Measurements from ENCODE around the gene GABRG3. TPM values are rescaled to one million over a fixed set of nuclear protein-coding genes. Genes with fewer than 3 reads are reported as not detected.

GABRG3 gene
- total RNA-seq, 1 donor from 2014 or later = not detected

- no peak for ATAC-seq
Observed at GRCh38 chr15:27529399-27529798, 558.4 kb downstream of the GABRG3 start.

- ATAC-seq = no peak
Observed at GRCh38 chr15:27530994-27531393, 560.0 kb downstream of the GABRG3 start.

- ATAC-seq = no peak
Observed at GRCh38 chr15:27532358-27532757, 561.4 kb downstream of the GABRG3 start.

- peak; percentile 92 for ATAC-seq
Observed at GRCh38 chr15:27535445-27536129, 564.6 kb downstream of the GABRG3 start.

- ATAC-seq = no peak
Observed at GRCh38 chr15:27538325-27538724, 567.3 kb downstream of the GABRG3 start.

- ATAC-seq = peak; percentile 10
Observed at GRCh38 chr15:27541581-27541980, 570.6 kb downstream of the GABRG3 start.

GRCh38 chr15:27545494-27546255 lies 574.7 kb downstream of the GABRG3 start:
- peak; percentile 48 for ATAC-seq

GRCh38 chr15:27549746-27550145 lies 578.8 kb downstream of the GABRG3 start:
- ATAC-seq = no peak

GRCh38 chr15:27550635-27551034 lies 579.7 kb downstream of the GABRG3 start:
- no peak for ATAC-seq

GRCh38 chr15:27561816-27562215 lies 590.8 kb downstream of the GABRG3 start:
- no peak for ATAC-seq

- no peak for ATAC-seq
Observed at GRCh38 chr15:27563765-27564370, 592.9 kb downstream of the GABRG3 start.

GRCh38 chr15:27564656-27565055 lies 593.7 kb downstream of the GABRG3 start:
- ATAC-seq = no peak

- ATAC-seq = no peak
Observed at GRCh38 chr15:27570746-27571145, 599.8 kb downstream of the GABRG3 start.

- no peak for ATAC-seq
Observed at GRCh38 chr15:27573805-27574485, 603.0 kb downstream of the GABRG3 start.

- ATAC-seq = no peak
Observed at GRCh38 chr15:27574541-27575054, 603.6 kb downstream of the GABRG3 start.

- no peak for ATAC-seq
Observed at GRCh38 chr15:27575521-27575920, 604.5 kb downstream of the GABRG3 start.

GRCh38 chr15:27576576-27576975 lies 605.6 kb downstream of the GABRG3 start:
- no peak for ATAC-seq

- no peak for ATAC-seq
Observed at GRCh38 chr15:27579738-27580137, 608.8 kb downstream of the GABRG3 start.

GRCh38 chr15:27582726-27583410 lies 611.9 kb downstream of the GABRG3 start:
- no peak for ATAC-seq

- ATAC-seq = no peak
Observed at GRCh38 chr15:27583651-27584050, 612.7 kb downstream of the GABRG3 start.

- no peak for ATAC-seq
Observed at GRCh38 chr15:27585041-27585640, 614.2 kb downstream of the GABRG3 start.

- ATAC-seq = no peak
Observed at GRCh38 chr15:27587810-27588209, 616.8 kb downstream of the GABRG3 start.

Measured in esophagus mucosa (tissue), 1 donor.